Measurements from ENCODE around the gene NPPC. TPM values are rescaled to one million over a fixed set of nuclear protein-coding genes. Genes with fewer than 3 reads are reported as not detected.

Gene NPPC
- total RNA-seq, 1 experiment from 2014 or later: 0.98 TPM

- ATAC-seq (no peak), DNase-seq (ENCODE audit: low spot score) (no peak)
- no peaks in the 10 kb centered on the region for H3K4me1 Mint-ChIP-seq
- no peak overlapping the region for H3K4me3 Mint-ChIP-seq
- POLR2A ChIA-PET: no interaction called here
- TF ChIP-seq CREM (CRISPR knock-in tag; IDR thresholded peaks at IDR 0.05) (no peak), NFE2L1 (CRISPR knock-in tag; IDR thresholded peaks at IDR 0.05) (no peak), TP53 (CRISPR knock-in tag; IDR thresholded peaks at IDR 0.05) (no peak), SMAD3 (CRISPR knock-in tag; IDR thresholded peaks at IDR 0.05; ENCODE audit: borderline replicate concordance) (no peak), HMGXB4 (CRISPR knock-in tag; IDR thresholded peaks at IDR 0.05) (no peak), ELF4 (CRISPR knock-in tag; IDR thresholded peaks at IDR 0.05; ENCODE audit: low read depth) (no peak), RELA (CRISPR knock-in tag; IDR thresholded peaks at IDR 0.05; ENCODE audit: borderline replicate concordance) (no peak), EMX1 (CRISPR knock-in tag; IDR thresholded peaks at IDR 0.05) (no peak), ESRRA (CRISPR knock-in tag; IDR thresholded peaks at IDR 0.05; ENCODE audit: borderline replicate concordance) (no peak), MXD4 (CRISPR knock-in tag; IDR thresholded peaks at IDR 0.05; ENCODE audit: borderline replicate concordance) (no peak), GABPB1 (CRISPR knock-in tag; IDR thresholded peaks at IDR 0.05) (no peak), MLX (CRISPR knock-in tag; IDR thresholded peaks at IDR 0.05) (no peak), NR1H2 (CRISPR knock-in tag; IDR thresholded peaks at IDR 0.05) (no peak), CREB1 (CRISPR knock-in tag; IDR thresholded peaks at IDR 0.05) (no peak), MAX (CRISPR knock-in tag; IDR thresholded peaks at IDR 0.05) (no peak)
- no peak overlapping the region for H3K27ac Mint-ChIP-seq
- H3K9me3 Mint-ChIP-seq: peaks cover 20% of the 10 kb centered on the region
- H3K36me3 Mint-ChIP-seq: peaks cover 17% of the 10 kb centered on the region
- CTCF ChIA-PET: no interaction called here
- no peaks in the 10 kb centered on the region for H3K27me3 Mint-ChIP-seq (ENCODE audit: low read depth)
Observed at GRCh38 chr2:231970461-231970860, 44.3 kb upstream of the NPPC start.

- peaks cover 20% of the 10 kb centered on the region for H3K9me3 Mint-ChIP-seq
- TF ChIP-seq ZBTB21 (CRISPR knock-in tag; IDR thresholded peaks at IDR 0.05; ENCODE audit: borderline replicate concordance) (no peak), CTCF (IDR thresholded peaks at IDR 0.05) (no peak), STAT6 (CRISPR knock-in tag; conservative IDR thresholded peaks at IDR 0.05; ENCODE audit: low read depth) (no peak), RELA (CRISPR knock-in tag; IDR thresholded peaks at IDR 0.05; ENCODE audit: borderline replicate concordance) (no peak), ETV6 (CRISPR knock-in tag; IDR thresholded peaks at IDR 0.05) (no peak), ZNF671 (CRISPR knock-in tag; IDR thresholded peaks at IDR 0.05) (no peak), ZSCAN18 (CRISPR knock-in tag; IDR thresholded peaks at IDR 0.05) (no peak), FOXJ3 (CRISPR knock-in tag; IDR thresholded peaks at IDR 0.05; ENCODE audit: borderline replicate concordance) (no peak), E2F1 (CRISPR knock-in tag; IDR thresholded peaks at IDR 0.05) (no peak), ZBTB43 (CRISPR knock-in tag; IDR thresholded peaks at IDR 0.05) (no peak)
Observed at GRCh38 chr2:231968820-231969219, 42.6 kb upstream of the NPPC start.

More at GRCh38 chr2:231968820-231969219, 42.6 kb upstream of the NPPC start:
- no peak overlapping the region for H3K27ac Mint-ChIP-seq
- CTCF ChIA-PET: no interaction called here
- H3K4me1 Mint-ChIP-seq: no peaks in the 10 kb centered on the region
- POLR2A ChIA-PET: no interaction called here
- ATAC-seq (no peak), DNase-seq (ENCODE audit: low spot score) (no peak)
- no peaks in the 10 kb centered on the region for H3K27me3 Mint-ChIP-seq (ENCODE audit: low read depth)
- no peak overlapping the region for H3K4me3 Mint-ChIP-seq
- H3K36me3 Mint-ChIP-seq: peaks cover 17% of the 10 kb centered on the region
